ENCODE results near the gene MFSD1.

Gene MFSD1

GRCh38 chr3:158847885-158848284 is 46.0 kb downstream of the MFSD1 start:
- Histone ChIP-seq H3K79me2 (ENCODE audit: insufficient read depth, low read length) (no peaks in the 10 kb centered on the region), H3K9me2 (ENCODE audit: low read depth, low read length) (no peaks in the 10 kb centered on the region), H4K20me1 (ENCODE audit: insufficient read depth, low read length) (no peaks in the 10 kb centered on the region), H2AFZ (ENCODE audit: low read length) (no peak overlapping the region), H3K9me3 (ENCODE audit: low read length) (no peaks in the 10 kb centered on the region), H3K36me3 (ENCODE audit: insufficient read depth, low read length) (no peaks in the 10 kb centered on the region), H3K9ac (ENCODE audit: low read length) (no peak overlapping the region), H3K4me3 (ENCODE audit: low read depth, low read length, poor library complexity, severe bottlenecking) (no peak overlapping the region), H3F3A (ENCODE audit: insufficient read depth, low read length) (no peaks in the 10 kb centered on the region), H3K27me3 (ENCODE audit: insufficient read depth, low read length) (no peaks in the 10 kb centered on the region; the same call in 1 of the 2 replicates), H3K4me2 (ENCODE audit: low read length) (no peak overlapping the region), H3K27ac (ENCODE audit: low read depth, low read length, poor library complexity, severe bottlenecking) (no peak overlapping the region), H3K4me1 (ENCODE audit: insufficient read depth, low read length, severe bottlenecking) (no peaks in the 10 kb centered on the region)
- TF ChIP-seq CTCF (IDR thresholded peaks at IDR 0.05; ENCODE audit: low read length) (no peak), EZH2 (IDR thresholded peaks at IDR 0.05; ENCODE audit: borderline replicate concordance, low read length) (no peak)

DNA sequence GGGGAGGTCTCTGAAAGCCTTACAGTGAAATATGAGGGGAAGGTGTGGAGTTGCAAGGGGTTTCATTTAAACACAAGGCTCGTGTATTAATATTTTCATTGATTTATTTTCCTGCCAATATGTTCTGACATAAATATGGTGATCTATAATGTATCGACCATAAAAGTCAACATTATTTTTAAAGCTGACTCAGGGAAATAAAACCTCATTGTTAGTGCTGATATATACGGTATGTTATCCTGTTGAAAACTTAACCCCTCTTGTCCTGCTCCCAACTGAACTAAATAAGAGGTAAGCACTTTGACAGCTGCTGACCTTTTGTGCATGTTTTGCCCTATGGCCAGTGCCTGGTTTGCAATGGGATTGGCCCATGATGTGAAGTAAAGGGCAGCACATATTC is 47.9 kb downstream of the MFSD1 start:
- H3K4me3 ChIP-seq (ENCODE audit: low read depth, low read length, poor library complexity, severe bottlenecking): no peak overlapping the region
- H3K9me2 ChIP-seq (ENCODE audit: low read depth, low read length): no peaks in the 10 kb centered on the region
- no peaks in the 10 kb centered on the region for H3K9me3 ChIP-seq (ENCODE audit: low read length)
- no peaks in the 10 kb centered on the region for H3F3A ChIP-seq (ENCODE audit: insufficient read depth, low read length)
- H2AFZ ChIP-seq (ENCODE audit: low read length): no peak overlapping the region
- H3K9ac ChIP-seq (ENCODE audit: low read length): no peak overlapping the region
- H4K20me1 ChIP-seq (ENCODE audit: insufficient read depth, low read length): no peaks in the 10 kb centered on the region
- no peak overlapping the region for H3K4me2 ChIP-seq (ENCODE audit: low read length)
- H3K27ac ChIP-seq (ENCODE audit: low read depth, low read length, poor library complexity, severe bottlenecking): no peak overlapping the region
- TF ChIP-seq EZH2 (IDR thresholded peaks at IDR 0.05; ENCODE audit: borderline replicate concordance, low read length) (no peak), CTCF (IDR thresholded peaks at IDR 0.05; ENCODE audit: low read length) (no peak)
- H3K27me3 ChIP-seq (ENCODE audit: insufficient read depth, low read length): no peaks in the 10 kb centered on the region
- no peaks in the 10 kb centered on the region for H3K79me2 ChIP-seq (ENCODE audit: insufficient read depth, low read length)
- no peaks in the 10 kb centered on the region for H3K4me1 ChIP-seq (ENCODE audit: insufficient read depth, low read length, severe bottlenecking)
- no peaks in the 10 kb centered on the region for H3K36me3 ChIP-seq (ENCODE audit: insufficient read depth, low read length)

- Histone ChIP-seq H3K36me3 (ENCODE audit: insufficient read depth, low read length) (no peaks in the 10 kb centered on the region), H4K20me1 (ENCODE audit: insufficient read depth, low read length) (no peaks in the 10 kb centered on the region), H2AFZ (ENCODE audit: low read length) (no peak overlapping the region), H3K27me3 (ENCODE audit: insufficient read depth, low read length) (no peaks in the 10 kb centered on the region; the same call in 1 of the 2 replicates), H3K9me2 (ENCODE audit: low read depth, low read length) (no peaks in the 10 kb centered on the region), H3K4me2 (ENCODE audit: low read length) (no peak overlapping the region), H3K27ac (ENCODE audit: low read depth, low read length, poor library complexity, severe bottlenecking) (no peak overlapping the region), H3K9ac (ENCODE audit: low read length) (no peak overlapping the region), H3K79me2 (ENCODE audit: insufficient read depth, low read length) (no peaks in the 10 kb centered on the region), H3K4me3 (ENCODE audit: low read depth, low read length, poor library complexity, severe bottlenecking) (no peak overlapping the region), H3K9me3 (ENCODE audit: low read length) (no peaks in the 10 kb centered on the region; the same call in 1 of the 2 replicates), H3F3A (ENCODE audit: insufficient read depth, low read length) (no peaks in the 10 kb centered on the region), H3K4me1 (ENCODE audit: insufficient read depth, low read length, severe bottlenecking) (no peaks in the 10 kb centered on the region)
- TF ChIP-seq CTCF (IDR thresholded peaks at IDR 0.05; ENCODE audit: low read length) (no peak), EZH2 (IDR thresholded peaks at IDR 0.05; ENCODE audit: borderline replicate concordance, low read length) (no peak)
Measured at GRCh38 chr3:158859362-158859761, 57.5 kb downstream of the MFSD1 start.

Data from OCI-LY1 (cell line).